Activated T-cell treated with anti-CD3 and anti-CD28 coated beads for 24 hours (primary cell): Measurements from ENCODE around the gene FHIT.

Source experiments
- DNase-seq: peaks from one replicate; pipeline ENCODE4 v3.0.0-alpha.2; 2020; ENCODE audit warnings: low read depth

The FHIT gene

GRCh38 chr3:60160822-60161748 lies 1090.2 kb downstream of the FHIT start:
- DNase-seq, result no peak

GRCh38 chr3:60160111-60160821 lies 1091.0 kb downstream of the FHIT start:
- DNase-seq, result no peak

GRCh38 chr3:60158035-60158434 lies 1093.2 kb downstream of the FHIT start:
- no peak for DNase-seq

GRCh38 chr3:60154011-60154410 lies 1097.2 kb downstream of the FHIT start:
- no peak for DNase-seq

GRCh38 chr3:60153221-60153999 lies 1097.8 kb downstream of the FHIT start:
- no peak for DNase-seq

- DNase-seq, result no peak
Measured at GRCh38 chr3:60149501-60149900, 1101.8 kb downstream of the FHIT start.

- DNase-seq, result no peak
Measured at GRCh38 chr3:60147249-60147950, 1103.9 kb downstream of the FHIT start.

GRCh38 chr3:60146121-60146520 lies 1105.1 kb downstream of the FHIT start:
- DNase-seq, result no peak

GRCh38 chr3:60144071-60144470 lies 1107.2 kb downstream of the FHIT start:
- no peak for DNase-seq

GRCh38 chr3:60142009-60142408 lies 1109.2 kb downstream of the FHIT start:
- no peak for DNase-seq

GRCh38 chr3:60140160-60140559 lies 1111.1 kb downstream of the FHIT start:
- no peak for DNase-seq

GRCh38 chr3:60136601-60137000 lies 1114.7 kb downstream of the FHIT start:
- DNase-seq, result no peak

GRCh38 chr3:60135474-60135873 lies 1115.8 kb downstream of the FHIT start:
- no peak for DNase-seq

- no peak for DNase-seq
Measured at GRCh38 chr3:60133269-60134162, 1117.7 kb downstream of the FHIT start.

- DNase-seq, result no peak
Measured at GRCh38 chr3:60131618-60132017, 1119.6 kb downstream of the FHIT start.

- DNase-seq, result no peak
Measured at GRCh38 chr3:60126511-60127304, 1124.5 kb downstream of the FHIT start.

GRCh38 chr3:60125686-60126085 lies 1125.6 kb downstream of the FHIT start:
- DNase-seq, result no peak

- no peak for DNase-seq
Measured at GRCh38 chr3:60120245-60120644, 1131.0 kb downstream of the FHIT start.

- no peak for DNase-seq
Measured at GRCh38 chr3:60114191-60114590, 1137.1 kb downstream of the FHIT start.

GRCh38 chr3:60107275-60107674 lies 1144.0 kb downstream of the FHIT start:
- DNase-seq, result no peak
